Left forelimb (tissue), 1 donor: ENCODE data around the gene ALDH2.
"Not testable (repeated sequence)": the region's sequence is repeated elsewhere in the genome, so short reads cannot be mapped to it uniquely, and the experiment has no call there.

Experiments
- DNase-seq: peaks from one replicate; pipeline ENCODE4 v3.0.0-alpha.2; 2018; ENCODE audit warnings: low spot score

The ALDH2 gene

DNA sequence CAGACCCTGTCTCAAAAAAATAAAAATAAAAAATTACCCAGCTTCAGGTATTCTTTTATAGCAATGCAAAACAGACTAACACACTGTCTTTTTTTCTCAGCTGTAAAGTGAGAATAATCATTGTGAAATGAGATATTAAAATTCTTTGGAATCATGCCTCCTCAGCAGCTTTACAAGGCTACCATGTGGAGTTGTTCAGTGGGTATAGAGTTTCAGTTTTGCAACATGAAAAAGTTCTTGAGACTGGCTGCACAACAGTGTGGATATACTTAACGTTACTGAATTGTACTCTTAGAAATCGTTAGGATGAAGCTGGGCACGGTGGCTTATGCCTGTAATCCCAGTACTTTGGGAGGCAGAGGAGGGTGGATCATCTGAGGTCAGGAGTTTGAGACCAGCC is 59.6 kb downstream of the ALDH2 start:
- DNase-seq = no peak

DNA sequence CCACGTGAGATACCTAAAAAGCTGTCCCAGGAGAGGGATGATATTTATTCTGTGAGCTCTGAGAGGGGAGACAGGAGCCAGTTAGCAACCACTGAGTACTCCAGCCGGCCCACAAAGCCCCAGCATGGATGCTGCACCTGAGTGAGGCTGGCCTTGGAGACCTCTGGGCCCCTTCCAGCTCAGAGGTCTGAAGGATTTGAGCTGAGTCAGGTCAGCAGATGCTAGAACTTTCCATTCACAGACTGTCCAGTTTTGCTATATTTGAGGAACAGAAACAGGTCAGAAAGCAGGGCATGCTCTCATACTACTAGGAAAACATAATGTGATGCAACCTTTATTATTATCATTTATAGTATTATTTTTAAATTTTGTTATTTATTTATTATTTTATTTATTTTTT is 60.3 kb downstream of the ALDH2 start:
- no peak for DNase-seq

DNA sequence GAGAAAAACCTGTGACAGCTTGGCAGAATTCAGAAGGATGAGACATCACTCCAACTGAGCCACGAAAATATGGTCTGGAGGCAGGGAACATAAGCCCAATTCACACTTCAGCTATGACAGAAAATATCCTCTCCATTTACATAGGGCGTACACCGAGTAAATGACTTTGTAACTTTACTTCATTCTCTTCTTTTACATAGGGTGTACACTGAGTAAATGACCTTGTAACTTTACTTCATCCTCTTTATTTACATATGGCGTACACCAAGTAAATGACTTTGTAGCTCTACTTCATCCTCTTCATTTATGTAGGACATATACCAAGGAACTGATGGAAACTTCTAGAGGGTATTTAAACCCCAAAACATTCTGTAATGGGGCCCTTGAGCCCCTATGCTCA is 61.2 kb downstream of the ALDH2 start:
- DNase-seq = no peak

GRCh38 chr12:111828338-111828979 is 61.7 kb downstream of the ALDH2 start:
- DNase-seq = no peak

GRCh38 chr12:111829635-111830034 is 62.9 kb downstream of the ALDH2 start:
- not testable (repeated sequence) for DNase-seq

- not testable (repeated sequence) for DNase-seq
Measured at GRCh38 chr12:111834740-111835386, 68.1 kb downstream of the ALDH2 start.

DNA sequence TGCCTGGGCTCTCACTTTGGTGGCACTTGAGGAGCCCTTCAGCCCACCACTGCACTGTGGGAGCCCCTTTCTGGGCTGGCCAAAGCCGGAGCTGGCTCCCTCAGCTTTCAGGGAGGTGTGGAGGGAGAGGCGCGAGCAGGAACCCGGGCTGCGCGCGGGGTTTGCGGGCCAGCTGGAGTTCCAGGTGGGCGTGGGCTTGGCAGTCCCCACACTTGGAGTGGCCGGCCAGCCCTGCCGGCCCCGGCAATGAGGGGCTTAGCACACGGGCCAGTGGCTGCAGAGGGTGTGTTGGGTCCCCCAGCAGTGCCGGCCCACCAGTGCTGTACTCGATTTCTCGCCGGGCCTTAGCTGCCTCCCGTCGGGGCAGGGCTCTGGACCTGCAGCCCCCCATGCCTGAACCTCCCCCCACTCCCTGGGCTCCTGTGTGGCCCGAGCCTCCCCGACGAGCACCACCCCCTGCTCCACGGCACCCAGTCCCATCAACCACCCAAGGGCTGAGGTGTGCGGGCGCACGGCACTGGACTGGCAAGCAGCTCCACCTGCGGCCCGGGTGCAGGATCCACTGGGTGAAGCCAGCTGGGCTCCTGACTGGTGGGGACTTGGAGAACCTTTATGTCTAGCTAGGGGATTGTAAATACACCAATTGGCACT is 68.9 kb downstream of the ALDH2 start:
- not testable (repeated sequence) for DNase-seq

DNA sequence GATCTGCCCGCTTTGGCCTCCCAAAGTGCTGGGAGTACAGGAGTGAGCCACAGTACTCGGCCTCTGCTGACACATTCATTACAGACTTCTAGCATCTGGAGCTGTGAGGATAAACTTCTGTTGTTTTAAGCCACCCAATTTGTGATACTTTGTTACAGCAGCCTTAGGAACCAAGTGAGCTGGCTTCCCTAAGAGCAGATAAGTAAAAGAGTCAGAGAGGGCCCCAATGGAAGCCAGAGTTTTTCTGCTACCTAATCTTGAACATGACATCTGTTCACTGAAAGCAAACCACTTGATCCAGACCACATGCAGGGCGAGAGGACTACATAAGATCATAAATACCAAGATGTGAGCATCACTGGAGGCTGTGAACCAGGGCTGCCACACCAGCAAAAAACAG is 71.6 kb downstream of the ALDH2 start:
- no peak for DNase-seq

- DNase-seq = no peak
Measured at GRCh38 chr12:111840807-111841206, 74.1 kb downstream of the ALDH2 start.

DNA sequence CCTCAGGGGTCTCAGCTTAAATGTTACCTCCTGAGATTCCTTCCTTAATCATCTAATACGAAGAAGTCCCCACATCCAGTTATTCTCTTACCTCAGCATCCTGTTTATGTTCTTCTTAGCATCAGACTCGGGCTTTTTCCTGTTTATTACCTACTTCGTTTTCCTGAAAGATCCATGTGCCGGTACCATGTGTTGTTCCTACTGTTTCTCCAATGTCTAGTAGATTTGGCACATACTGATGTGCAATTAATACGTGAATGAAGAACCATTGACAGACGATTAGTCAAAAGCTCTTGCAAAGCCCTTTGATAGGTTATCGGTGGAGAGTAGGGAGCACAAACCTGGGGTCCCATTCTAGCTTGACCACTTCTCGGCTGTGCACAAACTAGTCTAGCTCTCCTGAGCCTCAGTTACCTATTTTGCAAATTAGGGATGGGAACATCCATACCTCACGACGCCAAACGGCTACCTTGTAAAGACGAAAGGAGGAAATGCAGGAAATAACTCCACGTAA is 74.6 kb downstream of the ALDH2 start:
- DNase-seq = no peak

DNA sequence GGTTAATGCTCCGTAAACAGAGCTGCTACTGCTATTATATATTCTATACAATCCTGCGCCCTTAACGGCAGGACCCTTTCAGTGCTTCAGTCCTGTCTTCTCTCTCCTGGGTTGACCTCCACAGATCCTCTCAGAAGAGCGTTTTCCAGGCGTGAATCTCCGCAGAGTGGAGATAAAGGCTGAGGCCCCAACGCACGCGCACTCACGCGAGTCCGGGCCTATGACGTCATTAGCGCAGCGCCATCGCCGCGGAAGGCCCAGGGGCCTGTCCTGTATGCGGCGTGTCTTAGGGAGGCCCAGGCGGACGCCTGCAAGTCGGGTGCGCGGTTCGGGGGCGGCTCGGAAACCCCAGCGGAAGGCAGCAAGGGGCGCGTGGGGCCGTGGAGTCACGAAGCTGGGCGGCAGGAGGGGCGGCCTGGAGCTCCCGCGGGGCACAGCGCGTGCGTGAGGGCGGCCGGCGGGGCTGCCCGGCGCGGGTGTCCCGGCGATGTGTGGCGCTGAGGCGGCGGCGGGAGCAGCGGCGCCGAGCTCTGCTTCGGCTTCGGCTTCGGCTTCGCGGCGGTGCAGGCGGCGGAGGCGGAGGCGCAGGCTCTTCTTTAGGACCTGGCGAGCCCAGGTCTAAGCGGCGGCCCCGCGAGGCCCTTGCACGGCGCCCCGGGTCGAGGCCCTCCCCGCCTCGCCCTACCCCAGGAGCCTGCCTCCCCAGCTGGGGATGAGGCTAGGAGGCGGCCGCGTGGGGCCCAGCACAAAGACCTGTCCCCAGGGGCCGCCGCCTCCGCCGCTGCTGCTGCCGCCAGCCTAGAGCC is 75.2 kb downstream of the ALDH2 start, which contains the start of gene MAPKAPK5:
MAPKAPK5 (plus strand) TSS at position 479 of the 806 bp plus-strand sequence. CDS start 506 bp downstream, outside the sequence.
- peak; percentile 99 for DNase-seq

DNA sequence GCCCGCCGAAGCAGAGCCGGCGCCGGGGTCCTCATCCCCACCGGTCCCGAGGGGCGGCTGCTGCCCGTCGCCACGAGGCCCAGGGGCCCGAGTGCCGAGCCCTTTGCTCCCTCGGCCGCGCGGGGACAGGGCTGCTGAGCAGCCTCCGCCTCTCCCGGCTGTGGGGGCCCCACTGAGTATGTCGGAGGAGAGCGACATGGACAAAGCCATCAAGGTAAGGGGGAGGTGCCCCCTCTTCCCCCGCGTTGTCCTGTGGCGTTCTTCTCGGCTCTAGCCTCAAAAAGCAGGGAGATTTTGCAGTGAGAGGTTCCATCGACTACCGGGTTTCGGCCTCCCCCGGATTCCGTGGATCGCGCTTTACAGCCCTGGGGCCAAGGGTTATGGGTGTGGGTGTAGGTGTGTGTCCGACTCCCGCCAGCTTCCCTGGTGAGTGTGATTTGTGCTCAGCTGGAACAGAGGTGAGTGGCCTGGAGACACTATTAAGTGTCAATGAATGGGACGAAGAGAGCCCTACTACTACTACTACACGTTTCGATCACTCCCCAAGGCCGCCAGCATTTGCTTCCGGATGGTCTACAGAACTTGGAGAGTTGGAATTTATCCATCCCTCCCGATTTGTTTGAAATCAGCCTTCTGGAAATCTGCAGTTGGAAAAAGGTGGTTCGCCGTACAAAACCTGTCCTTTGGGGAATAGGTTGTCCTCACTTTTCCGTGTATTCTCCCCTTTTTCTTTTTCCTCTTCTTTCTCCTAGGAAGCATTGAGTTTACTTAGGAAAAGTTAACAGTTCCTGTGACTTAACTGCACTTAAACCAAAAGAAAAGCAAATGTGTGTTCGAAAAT is 76.0 kb downstream of the ALDH2 start:
- no peak for DNase-seq

GRCh38 chr12:111846016-111846415 is 79.3 kb downstream of the ALDH2 start:
- DNase-seq = no peak

DNA sequence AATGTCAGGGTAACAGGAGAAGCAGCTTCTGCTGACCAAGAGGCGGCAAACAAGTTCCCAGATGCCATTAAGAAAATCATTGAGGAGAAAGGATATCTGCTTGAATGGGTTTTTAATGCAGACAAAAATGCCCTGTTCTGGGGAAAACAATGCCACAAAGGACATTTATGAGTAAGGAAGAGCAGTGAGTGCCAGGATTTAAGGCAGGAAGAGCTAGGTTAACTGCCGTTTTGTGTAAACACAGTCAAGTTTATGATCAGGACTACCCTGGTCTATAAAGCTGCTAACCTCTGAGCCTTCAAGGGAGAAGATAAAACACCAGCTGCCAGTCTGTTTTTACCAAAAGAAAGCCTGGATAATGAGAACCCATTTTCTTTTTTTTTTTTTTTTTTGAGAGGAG is 83.8 kb downstream of the ALDH2 start:
- DNase-seq = no peak

GRCh38 chr12:111858186-111858585 is 91.5 kb downstream of the ALDH2 start:
- DNase-seq = no peak

- DNase-seq = no peak
Measured at GRCh38 chr12:111858778-111859177, 92.0 kb downstream of the ALDH2 start.

DNA sequence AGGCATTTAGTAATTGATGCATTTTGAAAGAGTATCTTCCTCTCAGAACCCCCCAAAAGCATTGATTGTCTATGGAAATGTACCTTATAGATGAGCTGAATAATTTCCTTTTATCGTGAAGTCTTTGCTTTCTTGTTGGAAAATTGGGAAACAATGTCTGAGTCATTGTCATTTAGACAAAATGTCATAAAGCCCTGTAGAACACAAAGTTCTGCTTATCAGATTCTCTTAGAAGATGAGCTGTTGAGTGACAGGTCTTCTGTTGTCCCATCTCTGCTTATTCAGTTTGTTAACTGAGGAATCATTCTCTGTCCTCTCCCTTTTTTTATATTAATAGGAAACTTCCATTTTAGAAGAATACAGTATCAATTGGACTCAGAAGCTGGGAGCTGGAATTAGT is 98.2 kb downstream of the ALDH2 start:
- no peak for DNase-seq
